Stimulated activated CD4-positive, alpha-beta T cell treated with anti-CD3 and anti-CD28 coated beads, Interleukin-15, amount 100 ng/mL, for 24 hours (primary cell): Measurements from ENCODE around the gene THRB.

Experiments
- DNase-seq: peaks from one replicate; pipeline ENCODE4 v3.0.0-alpha.2; 2020

Gene THRB

GRCh38 chr3:24374801-24375200 is 119.8 kb downstream of the THRB start:
- no peak for DNase-seq

DNA sequence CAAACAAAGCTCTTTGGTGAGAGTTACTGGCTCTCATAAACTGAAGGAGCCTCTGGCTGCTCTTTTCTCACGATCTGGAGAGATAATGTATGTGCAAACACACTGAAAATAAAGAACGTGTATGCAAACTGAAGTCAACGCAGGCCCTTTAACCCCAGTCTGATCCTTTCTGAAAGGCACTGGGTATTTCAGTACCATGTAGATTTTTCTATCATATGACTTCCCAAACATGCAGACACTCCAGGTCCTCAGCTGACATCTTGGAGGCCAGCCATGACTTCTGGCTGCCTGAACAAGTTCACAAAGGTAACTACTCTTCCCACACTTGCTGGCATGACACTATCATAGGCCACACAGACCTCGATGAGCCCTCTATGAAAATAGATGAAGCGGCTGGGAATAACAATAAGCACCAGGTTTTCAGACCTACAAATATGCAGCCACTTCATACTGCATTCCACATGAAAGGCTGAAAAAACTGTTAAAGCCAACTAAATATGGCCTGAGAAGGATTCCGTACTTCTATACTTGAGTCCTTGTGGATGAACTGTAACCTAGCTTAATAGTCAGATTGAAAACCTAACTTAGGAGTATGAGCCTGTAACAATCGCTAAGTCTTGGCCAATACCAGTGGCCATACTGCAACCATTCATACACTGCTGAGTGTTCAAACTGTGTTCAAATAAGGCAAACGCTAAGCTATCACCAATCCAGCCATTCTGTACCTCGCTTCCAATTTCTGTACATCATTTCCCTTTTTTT is 121.3 kb downstream of the THRB start:
- DNase-seq = no peak

GRCh38 chr3:24372559-24373197 is 122.0 kb downstream of the THRB start:
- no peak for DNase-seq

- DNase-seq = no peak
Measured at GRCh38 chr3:24370352-24371090, 124.1 kb downstream of the THRB start.

GRCh38 chr3:24368605-24369004 is 126.0 kb downstream of the THRB start:
- no peak for DNase-seq

DNA sequence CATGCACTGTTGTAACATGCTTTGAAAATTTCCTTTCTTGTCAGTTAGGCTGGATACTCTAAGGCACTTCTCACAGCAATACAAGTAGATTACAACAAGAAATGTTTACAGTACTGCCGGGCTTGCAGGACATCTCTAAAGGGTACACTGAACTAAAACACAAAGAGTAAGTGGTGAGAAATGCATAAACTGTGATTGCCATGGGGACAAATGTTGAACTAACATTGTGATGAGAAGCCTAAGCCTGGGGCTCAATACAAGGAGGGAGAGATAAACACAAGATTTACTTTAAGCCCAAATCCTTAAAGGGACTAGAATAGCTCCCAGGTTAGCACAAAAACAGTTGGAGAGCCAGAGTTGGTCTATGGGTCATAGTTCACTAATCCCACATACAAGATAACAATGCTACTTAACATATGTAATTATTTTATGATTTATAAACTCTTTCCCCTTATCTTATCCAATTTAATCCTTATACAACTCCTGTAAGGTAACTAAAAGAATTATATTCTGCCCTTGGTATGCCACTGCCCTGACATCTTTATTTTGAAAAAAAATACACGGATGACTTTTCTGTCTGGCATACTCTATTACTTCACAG is 126.9 kb downstream of the THRB start:
- no peak for DNase-seq

DNA sequence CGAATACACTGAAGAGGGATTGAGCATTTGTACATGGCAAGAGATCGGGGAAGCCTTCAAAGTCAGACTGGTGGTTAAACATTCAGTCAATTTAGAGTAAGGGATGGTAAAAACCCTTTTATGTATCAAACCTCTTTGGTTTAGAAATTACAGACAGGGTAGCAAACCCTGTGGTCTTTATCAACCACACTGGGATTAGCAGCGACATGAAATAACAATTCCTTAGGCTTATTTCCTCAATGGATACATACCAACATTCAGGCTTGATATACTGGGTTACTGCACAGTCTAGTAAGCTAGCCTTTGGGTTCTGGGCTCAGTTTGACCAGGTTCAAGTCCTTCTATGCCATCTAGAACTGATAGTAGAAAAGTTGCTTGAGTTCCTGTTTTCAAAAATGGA is 127.4 kb downstream of the THRB start:
- no peak for DNase-seq

GRCh38 chr3:24365168-24365567 is 129.5 kb downstream of the THRB start:
- DNase-seq = no peak

- no peak for DNase-seq
Measured at GRCh38 chr3:24364359-24364758, 130.3 kb downstream of the THRB start.

DNA sequence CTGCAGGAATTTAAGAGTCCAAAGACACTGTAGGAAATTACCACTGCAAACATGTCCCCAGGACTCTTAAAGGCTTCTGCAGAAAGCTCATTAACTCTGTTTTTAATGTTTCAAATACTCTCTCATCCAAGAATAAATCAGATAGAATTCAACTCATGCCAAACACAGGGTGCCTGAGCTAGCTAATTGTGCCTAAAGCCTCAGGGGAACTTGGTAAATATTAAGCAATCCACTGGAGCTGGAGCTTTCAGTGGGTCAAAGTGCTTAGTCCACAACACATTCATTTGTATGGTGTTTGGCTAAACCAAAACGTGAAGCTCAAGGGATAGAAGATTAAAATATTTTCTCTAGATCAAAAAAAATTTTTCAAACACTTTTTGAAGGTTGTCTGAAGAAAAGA is 131.4 kb downstream of the THRB start:
- no peak for DNase-seq

DNA sequence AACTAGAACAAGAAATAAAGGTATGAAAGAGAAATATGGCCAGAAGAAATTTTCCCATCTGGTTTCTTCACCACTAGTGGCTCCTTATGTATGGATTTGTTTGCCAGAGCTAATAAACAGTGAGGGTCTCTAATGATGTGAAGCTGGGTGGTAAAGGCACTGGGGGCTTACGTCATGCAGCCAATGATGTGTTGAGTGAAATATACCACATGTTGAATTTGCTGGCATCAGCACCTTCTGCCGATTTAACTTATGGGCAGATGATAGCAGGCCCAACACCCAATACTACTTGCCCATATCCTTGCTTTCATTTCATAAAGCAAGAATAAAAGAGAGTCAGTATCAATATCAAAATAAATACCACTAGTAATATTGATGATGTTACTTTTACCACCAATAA is 133.0 kb downstream of the THRB start:
- no peak for DNase-seq

- no peak for DNase-seq
Measured at GRCh38 chr3:24360957-24361356, 133.7 kb downstream of the THRB start.

- DNase-seq = no peak
Measured at GRCh38 chr3:24359645-24360462, 134.8 kb downstream of the THRB start.

GRCh38 chr3:24359102-24359501 is 135.5 kb downstream of the THRB start:
- no peak for DNase-seq

GRCh38 chr3:24357635-24358034 is 137.0 kb downstream of the THRB start:
- DNase-seq = no peak

- DNase-seq = no peak
Measured at GRCh38 chr3:24355806-24356205, 138.8 kb downstream of the THRB start.

DNA sequence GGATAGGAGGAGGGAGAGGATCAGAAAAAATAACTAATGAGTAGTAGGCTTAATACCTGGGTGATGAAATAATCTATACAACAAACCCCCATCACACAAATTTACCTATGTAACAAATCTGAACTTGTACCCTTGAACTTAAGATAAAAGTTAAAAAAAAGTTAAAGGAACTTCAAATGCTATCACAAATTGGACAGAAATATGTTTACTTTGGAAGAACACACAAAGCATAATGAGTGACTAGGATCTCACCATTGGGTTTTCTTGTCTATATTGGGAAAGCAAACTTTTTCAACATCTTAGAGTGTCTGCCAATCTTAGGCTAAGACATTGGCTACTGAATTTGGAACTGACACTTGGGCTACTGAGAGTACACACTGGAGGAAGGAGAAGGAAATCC is 140.4 kb downstream of the THRB start:
- DNase-seq = no peak

DNA sequence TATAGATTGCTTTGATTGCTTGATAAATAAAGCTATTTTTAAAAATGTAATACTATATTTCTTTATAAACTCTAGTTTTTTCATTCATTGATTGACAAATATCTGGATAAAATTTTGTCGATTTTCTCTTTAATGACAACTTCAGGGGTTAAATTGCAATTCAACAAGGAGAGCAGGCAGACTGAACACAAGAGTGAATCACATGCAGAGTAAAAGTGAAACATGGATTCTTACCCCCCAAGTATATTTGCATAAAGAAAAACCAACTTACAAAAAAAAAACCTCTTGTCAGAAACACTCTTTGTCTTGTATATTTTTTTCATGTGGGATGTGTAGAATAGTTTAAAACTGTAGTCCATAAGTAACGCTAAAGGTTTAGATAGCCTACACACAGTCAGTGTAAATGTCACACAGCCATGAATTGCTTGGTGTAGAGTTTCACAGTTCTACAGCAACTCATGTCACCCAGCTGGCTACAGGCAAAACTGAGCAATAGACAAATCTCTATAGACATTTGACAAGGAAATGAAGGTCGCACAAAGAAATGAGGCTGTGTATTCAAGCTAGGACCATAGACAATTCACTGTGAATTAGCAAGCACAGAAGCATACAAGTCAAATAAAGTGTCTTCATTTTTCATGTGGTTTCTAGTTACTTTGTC is 141.6 kb downstream of the THRB start:
- DNase-seq = no peak

DNA sequence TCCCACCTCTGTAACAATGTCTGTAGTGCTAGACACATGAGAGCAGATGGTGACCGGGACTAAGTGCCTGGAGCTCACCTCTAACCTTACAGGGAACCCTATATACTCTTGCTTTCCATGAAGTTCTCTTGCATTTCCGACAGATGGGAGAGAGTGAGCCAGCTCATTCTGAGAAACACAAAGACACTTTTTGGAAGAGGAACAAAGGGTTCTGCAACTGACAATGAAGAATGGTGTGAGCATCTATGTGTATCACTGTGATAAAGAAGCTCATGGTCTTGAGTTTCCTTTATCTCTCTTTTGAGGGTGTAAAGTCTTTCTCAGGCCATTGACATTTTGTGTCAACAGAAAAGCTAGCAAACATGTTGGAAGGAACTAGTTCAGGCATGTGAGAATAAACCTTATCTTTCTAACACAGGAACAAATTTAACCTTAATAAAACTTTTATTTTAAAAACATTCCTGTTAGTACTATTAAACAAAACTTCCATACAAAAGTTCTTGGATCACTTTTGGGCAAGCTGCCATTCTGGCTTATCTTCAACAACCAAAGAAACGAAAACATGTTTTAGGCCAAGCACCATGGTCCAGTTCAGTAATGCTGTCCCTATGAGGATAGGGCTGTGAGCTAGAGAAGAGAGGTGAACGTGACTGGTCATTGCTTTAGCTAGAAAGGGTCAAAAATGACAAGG is 142.7 kb downstream of the THRB start:
- DNase-seq = no peak

- no peak for DNase-seq
Measured at GRCh38 chr3:24349367-24350019, 145.2 kb downstream of the THRB start.

GRCh38 chr3:24348348-24348747 is 146.3 kb downstream of the THRB start:
- no peak for DNase-seq
